Activated naive CD4-positive, alpha-beta T cell (primary cell): Measurements from ENCODE around the gene SND1.

Experiments
- DNase-seq, 4 experiments: peaks; one replicate each; lab custom pipeline; 2025; lab: John Stamatoyannopoulos, UW

Gene SND1

DNA sequence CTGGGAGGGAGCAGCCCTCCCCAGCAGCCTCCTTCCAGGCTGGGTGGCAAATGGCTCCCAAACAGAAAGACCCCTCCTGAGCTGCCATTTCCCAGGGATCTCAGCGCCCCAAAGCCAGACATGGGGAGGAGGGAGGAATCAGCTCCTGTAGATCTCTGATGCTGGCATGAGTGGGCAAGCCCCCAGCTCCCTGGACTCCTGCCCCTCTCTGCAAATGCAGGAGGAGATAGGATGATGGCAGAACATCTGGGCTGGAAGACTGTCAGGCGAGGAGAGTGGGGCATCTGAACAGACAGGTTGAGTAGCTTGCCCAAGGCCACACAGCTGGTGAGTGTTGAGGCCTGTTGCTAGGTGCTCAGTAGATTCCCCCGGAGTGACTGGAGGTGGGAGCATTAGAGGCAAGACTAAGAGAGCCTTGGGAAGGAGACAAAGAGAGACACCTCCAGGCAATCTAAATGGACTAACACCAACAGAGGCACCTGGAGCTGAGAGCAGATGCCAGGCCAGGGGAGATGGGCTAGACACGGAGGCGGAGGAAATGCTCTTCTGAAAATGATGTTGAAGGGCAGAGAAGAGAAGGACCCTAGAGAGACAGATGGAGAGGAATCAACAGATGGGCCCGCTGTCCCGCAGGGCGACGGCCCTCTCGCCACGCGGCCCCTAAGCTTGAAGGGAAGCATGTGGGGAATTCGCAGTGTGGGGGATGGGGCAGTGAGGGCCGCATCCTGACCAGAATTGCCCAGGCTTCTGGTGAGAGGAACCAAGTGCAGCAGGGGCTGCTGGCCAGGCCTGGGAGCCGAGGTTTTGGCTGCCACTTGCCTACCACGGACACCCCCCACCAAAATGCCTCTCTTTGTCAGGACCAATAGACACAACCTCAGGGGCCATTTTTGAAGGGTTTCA is 464.1 kb downstream of the SND1 start:
- no peak for DNase-seq

DNA sequence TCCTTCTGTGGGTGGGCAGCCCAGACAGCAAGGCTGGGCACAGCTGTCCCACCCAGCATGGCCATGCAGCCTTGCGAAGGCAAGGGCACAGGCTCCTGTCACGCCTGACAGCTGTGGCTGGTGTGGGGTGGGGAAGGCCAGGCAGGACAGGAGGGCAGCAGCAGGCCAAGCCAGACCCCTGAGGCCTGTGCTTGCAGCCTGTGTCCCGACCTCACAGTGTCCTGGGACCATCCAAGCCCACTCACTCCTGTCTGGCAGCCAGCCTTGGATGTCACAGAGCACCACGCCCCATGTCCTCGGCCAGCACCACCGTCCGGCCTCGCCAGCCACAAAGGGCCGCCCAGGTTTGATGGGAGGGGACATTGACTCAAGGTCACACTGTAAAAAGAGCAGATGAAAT is 464.7 kb downstream of the SND1 start:
- DNase-seq: no peak

DNA sequence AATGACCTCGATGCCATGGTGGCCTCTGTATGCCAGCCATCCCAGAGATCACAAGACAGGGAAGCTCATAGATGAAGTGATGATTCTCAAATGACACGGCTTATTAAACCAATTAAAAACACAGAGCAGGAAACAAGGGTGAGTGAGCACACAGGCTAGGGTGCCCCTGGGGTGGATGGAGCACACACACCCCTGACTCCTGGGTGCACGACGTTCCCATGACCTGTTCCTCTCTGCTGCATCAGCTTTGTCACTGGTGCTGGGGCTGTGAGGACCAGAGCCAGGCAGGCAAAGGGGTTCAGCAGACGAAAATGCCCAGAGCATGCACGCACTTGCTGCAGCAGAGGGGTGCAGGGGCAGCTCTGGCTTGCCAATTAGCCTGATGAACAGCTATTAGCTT is 465.7 kb downstream of the SND1 start:
- no peak for DNase-seq

DNA sequence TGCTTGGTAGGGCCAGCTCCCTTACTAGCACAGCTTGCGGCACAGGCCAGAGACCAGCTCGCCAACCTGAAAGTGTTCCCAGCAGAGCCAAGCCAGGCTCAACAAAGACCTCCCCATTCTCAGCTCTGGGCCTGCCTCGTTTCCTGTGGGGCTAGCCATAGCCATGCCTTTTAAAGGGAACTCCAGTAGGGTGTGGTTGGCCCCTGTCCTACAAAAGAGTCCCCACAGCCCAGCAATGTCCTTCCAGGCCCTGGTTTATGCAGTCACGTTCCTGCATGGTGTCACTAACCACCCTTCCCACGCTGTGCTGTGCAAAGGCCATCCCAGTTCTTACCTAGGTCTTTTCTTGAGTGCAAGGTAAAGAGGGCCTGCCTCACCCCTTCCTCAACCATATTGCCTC is 467.0 kb downstream of the SND1 start:
- no peak for DNase-seq

DNA sequence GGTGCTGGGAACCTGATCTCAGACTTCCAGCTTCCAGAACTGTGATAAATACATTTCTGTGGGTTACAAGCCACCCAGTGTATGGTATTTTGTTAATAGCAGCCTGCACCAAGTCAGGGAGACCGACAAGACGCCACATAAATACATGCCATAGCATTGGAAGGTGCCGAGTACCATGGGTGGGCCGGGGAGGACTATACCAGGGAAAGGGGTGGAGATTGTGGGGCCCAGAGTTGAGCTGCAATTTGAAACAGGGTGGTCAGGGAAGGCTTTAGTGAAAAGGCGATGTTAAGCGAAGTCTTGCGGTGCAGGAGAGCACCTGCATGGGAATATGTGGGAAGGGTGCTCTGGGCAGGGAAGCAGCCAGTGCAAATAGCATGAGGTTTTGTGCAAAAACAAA is 468.1 kb downstream of the SND1 start:
- DNase-seq: no peak

DNA sequence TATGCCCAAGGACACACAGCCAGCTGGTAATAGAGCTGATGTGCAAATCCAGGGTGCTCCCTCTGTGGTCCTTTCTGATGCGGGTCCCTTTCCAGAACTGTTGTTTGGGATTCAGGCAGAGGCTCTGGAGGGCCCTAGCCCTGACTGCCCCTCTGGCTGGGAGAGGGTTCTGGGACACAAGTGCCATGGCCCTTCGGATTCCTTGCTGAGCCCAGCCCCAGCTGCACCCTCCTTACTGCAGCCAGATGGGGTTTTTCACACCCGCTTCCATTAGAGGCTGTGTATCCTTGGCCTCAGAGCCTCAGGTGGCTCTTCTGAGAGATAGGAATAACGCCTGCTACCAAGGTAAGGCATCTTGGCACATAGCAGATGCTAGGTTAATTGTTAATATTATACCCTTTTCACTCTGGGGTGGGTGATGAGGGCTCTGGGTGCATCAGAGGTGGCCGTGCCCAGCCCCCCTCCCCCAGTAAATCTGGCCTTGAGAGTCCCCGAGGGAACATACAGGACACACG is 469.0 kb downstream of the SND1 start:
- no peak for DNase-seq

DNA sequence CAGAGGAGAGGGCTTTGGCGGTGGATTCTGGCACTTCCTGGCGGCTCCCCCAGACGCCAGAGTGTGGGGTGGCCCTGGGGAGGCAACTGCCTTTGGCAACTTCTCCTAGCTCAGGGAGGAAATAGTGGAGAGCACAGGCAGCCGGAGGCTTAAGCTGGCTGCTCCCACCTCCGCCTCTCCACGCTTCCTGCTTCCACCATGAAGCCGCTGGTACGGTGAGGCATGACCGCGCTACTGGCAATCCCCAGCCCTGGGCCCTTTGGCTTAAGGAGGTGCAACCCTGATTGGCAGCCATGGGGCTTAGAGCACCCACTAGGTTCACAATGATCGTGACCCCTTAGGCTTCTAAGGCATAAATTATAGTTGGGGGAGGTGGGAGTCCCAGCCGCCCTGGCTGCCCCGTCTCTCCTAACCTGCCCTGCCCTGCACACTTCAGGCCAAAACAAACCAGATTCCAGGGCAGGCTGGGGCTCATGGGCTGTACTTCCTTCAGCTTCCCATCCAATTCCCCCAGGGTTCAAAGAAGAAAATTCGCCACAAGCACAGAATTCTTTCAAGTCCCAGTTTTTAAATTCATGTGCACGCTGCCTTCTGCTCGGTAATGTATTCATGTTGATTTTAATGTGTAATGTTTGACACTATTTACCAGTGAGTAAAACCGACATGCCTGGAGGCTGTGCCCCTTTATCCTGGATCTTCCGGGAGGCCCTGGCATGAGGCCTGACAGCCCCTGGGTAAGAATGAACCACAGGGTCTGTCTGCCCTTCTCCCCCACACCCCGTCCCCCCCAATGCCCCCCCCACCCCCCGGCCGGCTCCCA is 469.9 kb downstream of the SND1 start:
- DNase-seq: no peak

DNA sequence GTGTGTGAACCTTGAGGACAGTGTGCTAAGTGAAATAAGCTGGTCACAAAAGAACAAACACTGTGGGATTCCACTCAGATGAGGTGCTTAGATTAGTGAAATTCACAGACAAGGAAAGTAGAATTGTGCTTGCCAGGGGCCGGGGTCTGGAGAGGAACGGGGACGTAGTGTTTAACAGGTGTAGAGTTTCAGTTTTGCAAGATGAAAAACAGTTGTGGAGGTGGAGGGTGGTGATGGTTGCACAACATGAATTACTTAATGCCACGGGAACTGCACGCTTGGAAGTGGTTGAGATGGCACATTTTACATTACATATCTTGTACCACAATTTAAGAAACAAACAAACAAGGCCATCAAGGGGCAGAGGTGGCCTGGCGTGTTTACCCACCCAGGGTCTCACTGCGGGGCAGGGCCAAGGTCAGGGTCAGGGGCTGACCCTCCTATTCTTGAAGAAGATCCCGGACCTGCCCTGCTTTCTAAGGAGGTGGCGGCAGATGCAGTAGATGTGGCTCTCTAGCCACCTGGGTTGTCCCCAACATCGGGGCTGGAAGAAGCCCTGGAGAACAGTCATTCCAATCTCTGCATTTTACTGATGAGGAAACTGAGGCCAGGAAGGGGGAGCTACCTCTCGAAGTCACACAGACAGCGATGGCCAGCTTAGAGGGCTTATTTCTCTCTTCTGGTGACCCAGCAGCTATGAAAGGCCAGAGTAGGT is 470.7 kb downstream of the SND1 start:
- no peak for DNase-seq

DNA sequence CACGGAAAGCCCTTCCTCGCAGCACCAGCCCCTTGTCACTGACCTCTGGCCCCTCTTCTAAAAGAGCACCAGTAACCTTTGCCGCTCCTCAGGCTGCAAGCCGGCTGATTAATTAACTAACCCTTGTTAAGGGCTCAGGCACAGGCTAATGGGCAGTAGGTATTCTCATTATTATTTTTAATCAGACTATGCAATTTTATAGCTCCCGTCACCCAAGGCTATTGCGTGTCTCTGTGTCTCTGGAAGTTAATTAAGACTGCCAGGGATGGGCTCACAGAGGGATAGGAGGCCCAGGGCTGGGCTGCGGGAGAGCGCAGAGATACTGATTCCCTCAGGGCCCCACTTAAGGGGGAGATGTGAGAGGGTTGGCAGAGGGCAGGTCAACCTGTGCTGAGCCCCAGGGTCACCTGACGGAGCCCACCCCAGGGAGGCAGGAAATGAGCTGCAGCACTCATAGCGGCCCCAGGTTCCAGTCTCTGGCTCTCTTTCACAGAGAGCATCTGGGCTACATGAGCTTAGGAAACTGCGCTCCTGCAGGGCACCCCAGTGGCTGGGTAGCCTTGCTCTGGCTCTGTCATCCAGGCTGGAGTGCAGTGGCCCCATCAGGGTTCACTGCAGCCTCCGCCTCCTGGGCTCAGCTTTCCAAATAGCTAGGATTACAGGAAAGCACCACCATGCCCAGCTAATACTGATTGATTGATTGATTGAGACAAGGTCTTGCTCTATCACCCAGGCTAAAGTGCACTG is 471.5 kb downstream of the SND1 start:
- no peak for DNase-seq

DNA sequence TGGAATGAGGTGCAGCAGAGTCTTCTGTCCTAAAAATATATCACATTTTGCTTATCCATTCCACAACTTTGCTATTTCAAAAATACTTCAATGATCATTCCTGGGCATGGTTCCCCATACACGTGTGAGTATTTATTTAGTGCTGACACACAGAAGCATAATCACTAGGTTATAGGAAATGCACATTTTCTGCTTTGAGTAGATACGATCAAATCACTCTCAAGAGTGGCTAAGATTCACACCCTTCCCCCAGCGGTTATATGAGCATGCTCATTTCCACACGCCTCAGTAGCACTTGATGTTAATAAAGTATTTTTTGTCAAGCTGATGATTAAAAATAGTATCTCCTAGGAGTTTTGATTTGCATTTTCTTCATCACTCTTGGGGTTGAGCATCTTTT is 472.8 kb downstream of the SND1 start:
- no peak for DNase-seq

DNA sequence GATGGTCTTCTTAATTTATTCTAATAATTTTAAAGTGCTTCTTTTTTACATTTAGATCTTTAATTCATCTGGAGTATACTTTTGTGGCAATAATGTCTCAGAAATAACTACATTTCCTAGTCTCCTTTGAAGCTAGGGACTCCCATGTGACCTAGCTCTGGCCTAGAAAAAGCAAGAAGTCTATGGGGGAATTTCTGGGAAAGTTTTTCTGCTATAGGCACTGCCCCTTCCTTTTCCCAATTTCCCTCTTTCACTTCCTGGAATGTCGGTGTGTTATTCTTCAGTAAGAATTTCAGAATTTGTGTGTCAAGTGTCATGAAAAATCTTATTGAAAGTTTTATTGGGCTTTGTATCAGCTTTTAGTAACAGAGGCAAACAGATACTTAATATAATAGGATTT is 473.8 kb downstream of the SND1 start:
- DNase-seq: no peak

DNA sequence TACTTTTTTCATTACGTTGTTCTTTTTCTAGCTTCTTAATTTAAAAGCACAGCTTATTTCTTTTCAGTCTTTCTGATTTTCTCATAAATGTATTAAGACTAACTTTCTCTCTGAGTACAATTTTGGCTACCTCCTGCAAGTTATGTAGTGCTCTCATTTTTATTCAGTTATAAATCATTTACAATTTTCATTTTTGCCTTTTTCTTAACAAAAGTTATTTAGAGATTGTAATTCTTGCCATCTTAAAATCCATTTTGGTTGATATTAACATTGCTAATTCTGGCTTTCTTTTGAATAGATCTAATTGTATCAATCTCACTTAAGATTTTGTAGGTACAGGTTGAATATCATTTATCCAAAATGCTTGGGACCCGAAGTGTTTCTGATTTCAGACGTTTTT is 476.4 kb downstream of the SND1 start:
- no peak for DNase-seq

DNA sequence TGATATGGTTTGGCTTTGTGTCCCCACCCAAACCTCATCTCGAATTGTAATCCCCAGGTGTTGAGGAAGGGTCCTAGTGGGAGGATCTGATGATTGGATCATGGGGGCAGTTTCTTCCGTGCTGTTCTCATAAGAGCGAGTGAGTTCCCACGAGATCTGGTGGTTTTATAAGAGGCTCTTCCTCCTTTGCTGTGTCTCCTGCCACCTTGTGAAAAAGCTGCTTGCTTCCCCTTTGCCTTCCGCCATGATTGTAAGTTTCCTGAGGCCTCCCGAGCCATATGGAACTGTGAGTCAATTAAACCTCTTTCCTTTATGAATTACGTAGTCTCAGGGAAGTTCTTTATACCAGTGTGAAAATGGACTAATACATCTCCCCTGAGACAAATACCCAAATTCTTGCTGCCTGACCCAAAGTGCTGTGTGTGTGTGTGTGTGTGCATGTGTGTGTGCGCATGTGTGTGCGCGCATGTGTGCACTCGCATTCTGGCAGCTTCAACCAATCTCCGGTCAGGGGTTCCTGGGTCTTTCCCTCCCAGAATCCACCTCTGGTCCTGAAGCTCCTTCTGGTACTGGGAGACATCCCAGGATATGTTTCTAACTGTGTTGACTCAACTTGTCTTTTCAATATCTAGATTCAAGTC is 477.4 kb downstream of the SND1 start:
- no peak for DNase-seq

DNA sequence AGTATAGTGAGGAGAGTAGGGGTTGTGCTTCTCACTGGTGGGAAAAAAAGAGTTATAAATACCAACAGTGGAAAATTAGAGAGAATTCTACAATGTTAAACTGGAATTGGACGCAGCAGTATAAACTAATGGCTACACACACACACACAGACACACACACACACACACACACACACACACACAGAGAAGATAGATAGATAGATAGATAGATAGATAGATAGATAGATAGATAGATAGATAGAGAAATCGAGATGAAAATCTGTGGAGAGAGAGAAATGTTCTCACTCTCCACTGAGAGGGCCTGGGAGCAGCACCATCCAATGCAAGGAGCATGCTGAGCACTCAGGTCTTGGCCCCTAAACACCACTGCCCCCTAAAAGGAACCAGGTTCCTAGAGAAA is 479.1 kb downstream of the SND1 start:
- DNase-seq: no peak

DNA sequence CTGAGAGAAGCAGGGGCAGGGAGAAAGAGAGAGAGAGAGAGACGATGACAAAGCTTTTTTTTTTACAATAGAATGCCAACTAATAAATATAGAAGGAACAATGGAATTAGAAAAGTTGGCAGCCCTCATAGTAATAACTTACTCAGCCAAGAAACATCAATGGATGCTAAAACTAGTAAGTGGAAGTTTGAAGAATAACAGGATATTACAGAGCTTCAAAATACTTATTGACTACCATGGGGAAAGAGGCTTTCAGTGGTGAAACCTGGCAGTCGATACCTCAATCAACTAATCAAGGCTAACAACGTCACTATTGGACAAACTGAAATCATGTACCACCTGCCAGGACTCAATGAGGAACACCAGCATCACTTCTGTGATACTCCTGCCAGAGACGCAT is 479.7 kb downstream of the SND1 start:
- DNase-seq: no peak

DNA sequence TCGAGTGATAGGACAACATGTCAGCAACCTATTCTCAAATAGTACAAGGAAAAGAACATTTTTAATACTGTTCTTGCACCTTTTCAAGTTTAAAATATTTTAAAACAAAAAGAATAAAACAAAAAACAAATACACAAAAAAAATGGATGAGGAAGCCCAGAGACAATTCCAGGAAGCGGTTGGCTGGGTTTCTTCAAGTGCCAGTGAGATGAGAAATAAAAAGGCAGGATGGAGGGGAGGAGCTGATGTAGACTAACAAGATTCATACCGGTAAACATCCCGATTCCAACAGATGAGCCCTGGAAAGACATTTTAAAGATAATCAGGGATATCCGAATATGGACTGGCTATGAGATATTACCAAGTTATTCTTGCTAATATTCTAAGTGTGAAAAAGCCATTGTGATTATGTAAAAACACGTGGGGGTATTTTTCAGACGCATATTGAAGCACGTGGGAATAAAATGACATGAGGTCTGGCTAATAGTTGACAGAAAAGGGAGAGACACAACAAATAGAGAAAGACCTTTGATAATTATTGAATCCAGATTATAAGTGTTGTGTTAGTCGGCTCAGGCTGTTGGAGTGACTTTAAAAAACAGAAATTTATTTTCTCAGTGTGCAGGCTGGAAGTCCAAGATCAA is 480.6 kb downstream of the SND1 start:
- DNase-seq: no peak

DNA sequence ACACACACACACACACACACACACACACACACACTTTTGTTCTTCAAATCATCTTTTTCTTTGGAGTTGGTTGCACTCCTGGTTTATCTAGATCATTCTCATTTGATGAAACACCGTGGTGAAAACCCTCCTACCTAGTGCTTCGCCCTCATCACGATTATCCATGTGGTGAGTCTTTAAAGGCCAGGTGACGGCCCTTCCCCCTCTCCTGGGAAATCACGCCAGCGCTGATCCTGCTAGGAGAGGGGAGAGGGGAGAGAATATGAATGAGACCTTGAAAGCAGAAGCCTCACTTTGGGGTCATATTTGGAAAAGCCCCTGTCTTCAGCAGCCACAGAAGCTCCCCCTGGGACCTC is 483.1 kb downstream of the SND1 start:
- DNase-seq: no peak

DNA sequence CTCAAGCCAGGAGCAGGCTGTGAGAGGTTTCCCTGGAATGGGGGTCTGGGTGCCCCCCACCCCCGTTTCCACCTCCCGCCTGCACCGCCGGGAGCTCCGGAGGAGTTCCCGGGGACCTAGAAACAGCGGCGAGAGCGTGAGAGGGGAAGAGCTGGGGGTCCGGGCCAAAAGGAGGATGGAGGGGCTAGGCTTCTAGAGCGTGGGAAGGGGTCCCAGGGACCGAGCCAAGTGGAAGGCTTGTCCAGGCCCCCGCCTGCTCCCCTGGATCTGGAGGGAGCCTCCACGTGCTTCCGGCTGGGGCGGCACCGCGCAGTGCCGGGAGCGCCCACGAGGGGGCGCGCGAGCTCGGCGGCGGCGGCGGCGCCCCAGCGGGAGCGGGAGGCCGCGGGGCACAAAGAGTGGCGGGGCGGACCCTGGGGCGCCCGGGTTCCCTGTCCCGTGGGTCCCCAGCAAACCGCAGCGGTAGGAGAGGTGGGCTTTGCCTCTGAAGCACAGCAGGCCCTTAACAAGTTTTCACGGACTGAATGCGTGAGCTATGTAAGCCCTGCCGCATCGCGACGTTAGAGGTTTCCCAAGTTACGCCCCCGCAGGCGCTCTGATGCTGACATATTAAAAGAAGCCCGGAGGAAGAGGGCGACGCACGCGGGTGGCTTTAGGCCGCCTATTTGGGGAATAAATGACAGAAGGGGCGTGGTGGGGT is 483.7 kb downstream of the SND1 start:
- peak; percentile 30 to 54 (median 44) for DNase-seq

DNA sequence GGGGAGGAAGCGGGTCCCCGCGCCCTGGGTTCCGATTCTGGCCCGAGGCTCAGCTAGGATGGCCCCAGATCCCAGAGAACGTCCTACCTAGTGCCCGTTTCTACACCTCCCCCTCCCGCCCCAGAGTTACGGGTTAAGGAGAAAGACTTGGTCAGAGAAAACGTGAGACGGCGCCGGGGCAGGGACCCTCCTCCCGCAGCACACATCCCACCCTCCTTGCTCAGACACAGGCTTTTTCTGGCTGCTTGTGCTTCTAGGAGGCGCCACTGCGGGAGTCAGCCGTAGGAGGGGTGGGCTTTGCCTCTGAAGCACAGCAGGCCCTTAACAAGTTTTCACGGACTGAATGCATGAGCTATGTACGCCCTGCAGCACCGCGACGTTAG is 484.2 kb downstream of the SND1 start:
- DNase-seq: no peak

DNA sequence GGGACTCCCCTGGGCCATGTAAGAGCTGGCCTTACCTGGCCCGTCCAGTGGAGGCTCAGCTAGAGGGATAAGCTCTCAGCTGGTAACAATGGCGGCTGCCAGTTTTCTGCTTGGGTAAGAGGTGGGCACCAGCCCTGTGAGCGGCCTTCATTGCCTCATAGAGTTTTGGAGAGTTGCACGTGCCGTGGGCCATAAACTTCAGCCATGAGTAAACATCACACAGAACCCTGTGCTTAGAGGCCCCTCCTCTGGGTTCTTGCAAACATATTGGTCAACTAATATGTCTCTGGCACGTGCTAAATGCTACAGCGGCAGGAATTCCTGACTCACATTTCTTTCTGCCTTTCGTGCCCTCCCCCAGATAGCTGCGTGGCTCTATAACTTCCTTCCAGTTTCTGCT is 485.2 kb downstream of the SND1 start:
- DNase-seq: no peak
